Measurements from ENCODE around the gene PCDHA1.

GRCh38 chr5:140796718-140797095 is 10.8 kb downstream of the PCDHA1 start:
- TF ChIP-seq CTCF (IDR thresholded peaks at IDR 0.05; ENCODE audit: low read depth, low read length, poor library complexity, severe bottlenecking) (no peak), EZH2phosphoT487 (IDR thresholded peaks at IDR 0.05; ENCODE audit: borderline replicate concordance, low read length) (no peak)

Data from DOHH2 (cell line).